ENCODE measurements around the gene CD83. TPM values are rescaled to one million over a fixed set of nuclear protein-coding genes. Genes with fewer than 3 reads are reported as not detected.

CD83 gene
- total and polyA plus RNA-seq, 2 of the 8 experiments (the other 6 are each of a cell fraction or from before 2014, with no cell fraction given), result 4.6 to 8.5 TPM

GRCh38 chr6:14079971-14080370 lies 37.6 kb upstream of the CD83 start:
- Histone ChIP-seq H3K79me1 (ENCODE audit: low read depth, low read length) (no peaks in the 10 kb centered on the region), H3K27ac (ENCODE audit: low read depth, low read length) (no peak overlapping the region), H3K4me2 (ENCODE audit: insufficient read depth in 1 of 2, low read depth in 2 of 2, low read length in 2 of 2) (no peak overlapping the region), H3K27me3 (replicated peaks in 1 of 4; ENCODE audit: control insufficient read depth in 3 of 4, extremely low read depth in 1 of 4, insufficient read depth in 3 of 4, low read length in 3 of 4) (no peaks in the 10 kb centered on the region), H3K4ac (replicated peaks; ENCODE audit: insufficient read length, low read depth, low read length) (no peak overlapping the region), H2AK5ac (ENCODE audit: low read depth, low read length) (no peak overlapping the region), H3K9ac (replicated peaks in 1 of 4; ENCODE audit: extremely low read depth in 1 of 4, low read depth in 3 of 4, low read length in 3 of 4) (no peak overlapping the region), H2BK20ac (ENCODE audit: low read length) (no peak overlapping the region), H4K5ac (ENCODE audit: insufficient read length, low read depth, low read length) (no peak overlapping the region), H3K14ac (ENCODE audit: insufficient read length) (no peak overlapping the region), H4K91ac (replicated peaks; ENCODE audit: insufficient read length, low read length) (no peak overlapping the region), H2BK5ac (ENCODE audit: low read depth, low read length) (no peak overlapping the region), H3K4me3 (ENCODE audit: extremely low read depth in 1 of 4, insufficient read depth in 2 of 4, low read depth in 3 of 4, low read length in 4 of 4) (no peak overlapping the region), H3K36me3 (ENCODE audit: control insufficient read depth in 2 of 4, insufficient read depth in 4 of 4, low read length in 3 of 4) (no peaks in the 10 kb centered on the region), H2BK12ac (ENCODE audit: low read depth, low read length) (no peak overlapping the region), H3K56ac (replicated peaks; ENCODE audit: insufficient read length, low read depth, low read length) (no peak overlapping the region), H3K23ac (ENCODE audit: insufficient read length) (no peak overlapping the region), H3K18ac (ENCODE audit: extremely low read depth, low read length) (no peak overlapping the region), H2BK120ac (replicated peaks; ENCODE audit: low read depth, low read length) (no peak overlapping the region), H3K9me3 (ENCODE audit: insufficient read depth in 2 of 2, low read depth in 1 of 2, low read length in 1 of 2) (no peaks in the 10 kb centered on the region), H4K20me1 (replicated peaks in 1 of 2; ENCODE audit: control insufficient read depth in 1 of 2, insufficient read depth in 2 of 2, low read length in 2 of 2) (no peaks in the 10 kb centered on the region), H3K79me2 (ENCODE audit: control insufficient read depth in 1 of 2, insufficient read depth in 2 of 2, low read length in 2 of 2) (no peaks in the 10 kb centered on the region), H4K8ac (ENCODE audit: extremely low read depth, insufficient read depth, low read length) (no peak overlapping the region), H2BK15ac (ENCODE audit: low read length) (no peak overlapping the region), H2AFZ (ENCODE audit: low read length) (no peak overlapping the region), H3K4me1 (replicated peaks in 1 of 4; ENCODE audit: control insufficient read depth in 3 of 4, insufficient read depth in 4 of 4, low read length in 3 of 4) (peaks cover 0 to 4% (median 3%) of the 10 kb centered on the region in 4 experiments; a peak in 3 of 7 replicates), H3K23me2 (ENCODE audit: low read depth, low read length) (peaks cover 2% of the 10 kb centered on the region; the same call in 1 of the 2 replicates)
- DNase-seq (ENCODE audit: low read depth in 1 of 2, low spot score in 2 of 2) (no peak), FAIRE-seq (no peak)
- ChIA-PET POLR2A (ENCODE audit: partially characterized antibody) (no interaction called here), CTCF (ENCODE audit: partially characterized antibody) (interaction anchor here (0.7 to 1.6 kb wide), 5 partner anchors 13 to 190 kb away, joined by 3 to 9 read pairs (median 4); no protein-coding TSS in a partner anchor)
- WGBS, 2 experiments (ENCODE audit: extremely low coverage in 1 of 2, insufficient coverage in 1 of 2, insufficient read length in 1 of 2, insufficient replicate concordance in 2 of 2, low coverage in 1 of 2, low lambda C conversion rate in 2 of 2, missing lambda C conversion rate in 1 of 2), result 95% methylated on average over 3 of the region's 3 CpGs; no CpG with 5 or more reads in 1 of the 2 experiments
- no peak for TF ChIP-seq POLR2AphosphoS5 (IDR thresholded peaks at IDR 0.05; ENCODE audit: low read depth, low read length)
- no peak for TF ChIP-seq JUN (IDR thresholded peaks at IDR 0.05; ENCODE audit: low read depth, low read length)
- no peak for TF ChIP-seq FOSL1 (IDR thresholded peaks at IDR 0.05; ENCODE audit: insufficient read depth, low read depth, low read length)
- no peak for TF ChIP-seq SP1 (IDR thresholded peaks at IDR 0.05; ENCODE audit: low read depth, low read length)
- TF ChIP-seq SIN3A (conservative IDR thresholded peaks at IDR 0.05 in 1 of 2, IDR thresholded peaks at IDR 0.05 in 1 of 2; ENCODE audit: low read depth in 1 of 2, low read length in 2 of 2), result no peak
- no peak for TF ChIP-seq CBX5 (IDR thresholded peaks at IDR 0.05; ENCODE audit: low read depth, low read length)
- no peak for TF ChIP-seq SIX5 (IDR thresholded peaks at IDR 0.05; ENCODE audit: low read depth, low read length)
- TF ChIP-seq KDM1A (IDR thresholded peaks at IDR 0.05; ENCODE audit: borderline replicate concordance, low read length), result no peak
